Measurements from ENCODE around the gene PTPRM.

Gene PTPRM

GRCh38 chr18:8177330-8178016 lies 610.4 kb downstream of the PTPRM start:
- TF ChIP-seq ZNF133 (tag by site-specific recombination; IDR thresholded peaks at IDR 0.05), result no peak
- TF ChIP-seq OSR2 (tag by site-specific recombination; IDR thresholded peaks at IDR 0.05), result peak; percentile 34; the same call in 1 of the 2 replicates
- TF ChIP-seq FEZF1 (tag by site-specific recombination; IDR thresholded peaks at IDR 0.05), result peak; percentile 83
- TF ChIP-seq ZNF169 (tag by site-specific recombination; IDR thresholded peaks at IDR 0.05), result no peak
- TF ChIP-seq ZNF26 (tag by site-specific recombination; IDR thresholded peaks at IDR 0.05), result no peak
- peak; percentile 58 for TF ChIP-seq IKZF3 (tag by site-specific recombination; IDR thresholded peaks at IDR 0.05)
- peak; percentile 91 for TF ChIP-seq ZNF350 (tag by site-specific recombination; IDR thresholded peaks at IDR 0.05)
- no peak for TF ChIP-seq ZNF596 (tag by site-specific recombination; IDR thresholded peaks at IDR 0.05)
- TF ChIP-seq SP2 (tag by site-specific recombination; IDR thresholded peaks at IDR 0.05), result 0 out of 2 replicates have a peak, but pooled peaks have one; percentile 31
- peak; percentile 75 for TF ChIP-seq WT1 (tag by site-specific recombination; IDR thresholded peaks at IDR 0.05)
- TF ChIP-seq, protein P1, sequence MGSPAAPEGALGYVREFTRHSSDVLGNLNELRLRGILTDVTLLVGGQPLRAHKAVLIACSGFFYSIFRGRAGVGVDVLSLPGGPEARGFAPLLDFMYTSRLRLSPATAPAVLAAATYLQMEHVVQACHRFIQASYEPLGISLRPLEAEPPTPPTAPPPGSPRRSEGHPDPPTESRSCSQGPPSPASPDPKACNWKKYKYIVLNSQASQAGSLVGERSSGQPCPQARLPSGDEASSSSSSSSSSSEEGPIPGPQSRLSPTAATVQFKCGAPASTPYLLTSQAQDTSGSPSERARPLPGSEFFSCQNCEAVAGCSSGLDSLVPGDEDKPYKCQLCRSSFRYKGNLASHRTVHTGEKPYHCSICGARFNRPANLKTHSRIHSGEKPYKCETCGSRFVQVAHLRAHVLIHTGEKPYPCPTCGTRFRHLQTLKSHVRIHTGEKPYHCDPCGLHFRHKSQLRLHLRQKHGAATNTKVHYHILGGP (tag by site-specific recombination; IDR thresholded peaks at IDR 0.05), result 0 out of 2 replicates have a peak, but pooled peaks have one; percentile 45
- 0 out of 2 replicates have a peak, but pooled peaks have one; percentile 15 for TF ChIP-seq ZNF692 (tag by site-specific recombination; IDR thresholded peaks at IDR 0.05)
- no peak for TF ChIP-seq ZNF423 (tag by site-specific recombination; IDR thresholded peaks at IDR 0.05)
- 0 out of 2 replicates have a peak, but pooled peaks have one; percentile 15 for TF ChIP-seq ZNF404 (tag by site-specific recombination; IDR thresholded peaks at IDR 0.05)
- no peak for TF ChIP-seq ZNF623 (tag by site-specific recombination; IDR thresholded peaks at IDR 0.05)
- peak; percentile 25; the same call in 1 of the 2 replicates for TF ChIP-seq GLIS1 (tag by site-specific recombination; IDR thresholded peaks at IDR 0.05)
- Histone ChIP-seq H3K36me3 (ENCODE audit: control insufficient read depth in 2 of 2, insufficient read depth in 1 of 2, low read length in 2 of 2) (no peaks in the 10 kb centered on the region), H3K9me3 (ENCODE audit: control insufficient read depth, insufficient read depth, low read depth, low read length) (no peaks in the 10 kb centered on the region), H3K27ac (ENCODE audit: extremely low read depth, low read depth, low read length) (peak overlapping the region; percentile 58), H3K4me1 (ENCODE audit: control insufficient read depth, insufficient read depth, low read length) (peaks cover 20% of the 10 kb centered on the region), H3K4me3 (ENCODE audit: low read depth, low read length) (no peak overlapping the region)
- CTCF ChIA-PET, result no interaction called here
- POLR2A ChIA-PET, result no interaction called here

DNA sequence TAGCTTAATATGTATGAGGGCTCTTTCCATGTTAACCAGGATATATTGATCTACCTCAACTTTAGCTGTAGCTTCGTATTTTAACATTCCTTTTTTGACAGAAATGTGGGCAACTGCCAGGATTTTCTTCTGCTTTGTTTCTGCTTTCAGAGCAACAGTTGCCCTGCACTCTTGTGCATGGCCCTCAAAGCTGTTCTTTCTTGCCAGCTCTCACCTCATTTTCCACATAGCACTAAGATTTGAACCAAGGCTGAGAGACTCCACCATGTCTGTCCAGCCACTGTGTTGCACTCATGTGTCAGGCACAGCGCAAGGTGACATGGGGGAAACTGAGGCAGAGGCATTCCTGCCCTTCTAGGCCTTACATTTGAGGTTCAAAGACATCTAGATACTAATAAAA lies 619.3 kb downstream of the PTPRM start:
- H3K27ac ChIP-seq (ENCODE audit: extremely low read depth, low read depth, low read length), result no peak overlapping the region
- H3K4me3 ChIP-seq (ENCODE audit: low read depth, low read length), result no peak overlapping the region
- ChIA-PET POLR2A (no interaction called here), CTCF (interaction anchor here (0.6 kb wide), 1 partner anchor 27 kb away, joined by 3 read pairs; no protein-coding TSS in a partner anchor)
- H3K9me3 ChIP-seq (ENCODE audit: control insufficient read depth, insufficient read depth, low read depth, low read length), result no peaks in the 10 kb centered on the region
- no peaks in the 10 kb centered on the region for H3K4me1 ChIP-seq (ENCODE audit: control insufficient read depth, insufficient read depth, low read length)
- H3K36me3 ChIP-seq (ENCODE audit: control insufficient read depth in 2 of 2, insufficient read depth in 1 of 2, low read length in 2 of 2), result no peaks in the 10 kb centered on the region
- no peak for TF ChIP-seq SP2 (tag by site-specific recombination; IDR thresholded peaks at IDR 0.05)
- no peak for TF ChIP-seq ZSCAN16 (tag by site-specific recombination; IDR thresholded peaks at IDR 0.05)
- no peak for TF ChIP-seq ZNF626 (tag by site-specific recombination; IDR thresholded peaks at IDR 0.05)
- no peak for TF ChIP-seq ZBTB1 (tag by site-specific recombination; IDR thresholded peaks at IDR 0.05)
- TF ChIP-seq ZNF701 (tag by site-specific recombination; IDR thresholded peaks at IDR 0.05), result no peak
- no peak for TF ChIP-seq REST (tag by site-specific recombination; IDR thresholded peaks at IDR 0.05)
- no peak for TF ChIP-seq ZNF248 (tag by site-specific recombination; IDR thresholded peaks at IDR 0.05)
- TF ChIP-seq MYNN (tag by site-specific recombination; IDR thresholded peaks at IDR 0.05; ENCODE audit: borderline replicate concordance), result no peak
- TF ChIP-seq, protein P2, sequence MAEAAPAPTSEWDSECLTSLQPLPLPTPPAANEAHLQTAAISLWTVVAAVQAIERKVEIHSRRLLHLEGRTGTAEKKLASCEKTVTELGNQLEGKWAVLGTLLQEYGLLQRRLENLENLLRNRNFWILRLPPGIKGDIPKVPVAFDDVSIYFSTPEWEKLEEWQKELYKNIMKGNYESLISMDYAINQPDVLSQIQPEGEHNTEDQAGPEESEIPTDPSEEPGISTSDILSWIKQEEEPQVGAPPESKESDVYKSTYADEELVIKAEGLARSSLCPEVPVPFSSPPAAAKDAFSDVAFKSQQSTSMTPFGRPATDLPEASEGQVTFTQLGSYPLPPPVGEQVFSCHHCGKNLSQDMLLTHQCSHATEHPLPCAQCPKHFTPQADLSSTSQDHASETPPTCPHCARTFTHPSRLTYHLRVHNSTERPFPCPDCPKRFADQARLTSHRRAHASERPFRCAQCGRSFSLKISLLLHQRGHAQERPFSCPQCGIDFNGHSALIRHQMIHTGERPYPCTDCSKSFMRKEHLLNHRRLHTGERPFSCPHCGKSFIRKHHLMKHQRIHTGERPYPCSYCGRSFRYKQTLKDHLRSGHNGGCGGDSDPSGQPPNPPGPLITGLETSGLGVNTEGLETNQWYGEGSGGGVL (tag by site-specific recombination; IDR thresholded peaks at IDR 0.05), result no peak

Data from HEK293 (cell line).